IPS DF 6.9 (cell line): ENCODE results near the gene HOXB5.

Experiments
- DNase-seq: peaks from one replicate; pipeline ENCODE4 v3.0.0-alpha.2; 2013; ENCODE audit warnings: low read depth, low spot score
- H3K27ac ChIP-seq: one replicate; pipeline ENCODE4 v1.5.1; 2013; ENCODE audit warnings: low read length, control low read depth
- H3K27me3 ChIP-seq: 2 replicates; pipeline ENCODE4 v1.6.1; 2013; ENCODE audit warnings: mild to moderate bottlenecking, low read length; ENCODE audit not compliant: control insufficient read depth, insufficient read depth
- H3K36me3 ChIP-seq: 2 replicates; pipeline ENCODE4 v1.6.1; 2013; ENCODE audit warnings: low read length; ENCODE audit not compliant: control insufficient read depth, insufficient read depth
- H3K4me1 ChIP-seq: 2 replicates; pipeline ENCODE4 v1.6.1; 2013; ENCODE audit warnings: low read length; ENCODE audit not compliant: control insufficient read depth, insufficient read depth
- H3K4me3 ChIP-seq: 2 replicates; pipeline ENCODE4 v1.5.1; 2013; ENCODE audit warnings: mild to moderate bottlenecking, low read length
- H3K9me3 ChIP-seq: 2 replicates; pipeline ENCODE4 v1.6.1; 2013; ENCODE audit warnings: low read length, inconsistent platforms; ENCODE audit not compliant: control insufficient read depth, insufficient read depth
- WGBS: extraction: QIAGEN DNeasy Blood & Tissue Kit; methylation state at CpG from one replicate; pipeline ENCODE4 v1.1.7; 2013; ENCODE audit warnings: mixed read lengths, missing lambda C conversion rate; ENCODE audit not compliant: insufficient read length, insufficient coverage; 5-methylcytosine and 5-hydroxymethylcytosine counted together

The HOXB5 gene

GRCh38 chr17:48593126-48593829, at the start of gene HOXB5:
Gene HOXB5, minus strand, starts transcription at chr17:48593779. Its CDS starts 97 bp downstream, at chr17:48593682.
- Histone ChIP-seq H3K9me3 (no peaks in the 10 kb centered on the region), H3K36me3 (no peaks in the 10 kb centered on the region), H3K4me3 (no peak within 1 kb of the TSS), H3K27ac (no peak within 1 kb of the TSS), H3K27me3 (peaks cover 96% of the 10 kb centered on the region), H3K4me1 (peaks cover 5% of the 10 kb centered on the region; the same call in 1 of the 2 replicates)
- DNase-seq, result no peak
- no CpG with 5 or more reads among the region's 50 CpGs for WGBS

- Histone ChIP-seq H3K36me3 (no peaks in the 10 kb centered on the region), H3K4me3 (no peak overlapping the region), H3K9me3 (no peaks in the 10 kb centered on the region), H3K27me3 (peaks cover 93% of the 10 kb centered on the region), H3K4me1 (peaks cover 7% of the 10 kb centered on the region; the same call in 1 of the 2 replicates), H3K27ac (no peak overlapping the region)
- no peak for DNase-seq
- WGBS, result no CpG with 5 or more reads among the region's 23 CpGs
Observed at GRCh38 chr17:48642843-48643696, 49.5 kb upstream of the HOXB5 start.

- H3K27me3 ChIP-seq, result peaks cover 94% of the 10 kb centered on the region
Observed at GRCh38 chr17:48642059-48642842, 48.7 kb upstream of the HOXB5 start.

GRCh38 chr17:48641541-48642058, 48.0 kb upstream of the HOXB5 start:
- peaks cover 100% of the 10 kb centered on the region for H3K27me3 ChIP-seq
- DNase-seq, result no peak
- WGBS, result no CpG with 5 or more reads among the region's 29 CpGs
- H3K27ac ChIP-seq, result no peak overlapping the region
- H3K4me1 ChIP-seq, result peaks cover 7% of the 10 kb centered on the region; the same call in 1 of the 2 replicates
- no peaks in the 10 kb centered on the region for H3K9me3 ChIP-seq
- H3K36me3 ChIP-seq, result no peaks in the 10 kb centered on the region
- no peak overlapping the region for H3K4me3 ChIP-seq

More at GRCh38 chr17:48642059-48642842, 48.7 kb upstream of the HOXB5 start:
- Histone ChIP-seq H3K4me1 (peaks cover 7% of the 10 kb centered on the region; the same call in 1 of the 2 replicates), H3K9me3 (no peaks in the 10 kb centered on the region), H3K27ac (no peak overlapping the region), H3K36me3 (no peaks in the 10 kb centered on the region), H3K4me3 (no peak overlapping the region)
- no CpG with 5 or more reads among the region's 58 CpGs for WGBS
- no peak for DNase-seq

- Histone ChIP-seq H3K27me3 (peaks cover 97% of the 10 kb centered on the region), H3K4me3 (no peak overlapping the region)
- no CpG with 5 or more reads among the region's 1 CpG for WGBS
Observed at GRCh38 chr17:48640858-48641180, 47.2 kb upstream of the HOXB5 start.

GRCh38 chr17:48639982-48640857, 46.6 kb upstream of the HOXB5 start:
- no peak overlapping the region for H3K27ac ChIP-seq
- H3K27me3 ChIP-seq, result peaks cover 97% of the 10 kb centered on the region
- no peak overlapping the region for H3K4me3 ChIP-seq
- peaks cover 2% of the 10 kb centered on the region; the same call in 1 of the 2 replicates for H3K4me1 ChIP-seq
- DNase-seq, result no peak
- no peaks in the 10 kb centered on the region for H3K36me3 ChIP-seq
- WGBS, result no CpG with 5 or more reads among the region's 6 CpGs
- no peaks in the 10 kb centered on the region for H3K9me3 ChIP-seq

More at GRCh38 chr17:48640858-48641180, 47.2 kb upstream of the HOXB5 start:
- Histone ChIP-seq H3K36me3 (no peaks in the 10 kb centered on the region), H3K9me3 (no peaks in the 10 kb centered on the region), H3K4me1 (peaks cover 2% of the 10 kb centered on the region; the same call in 1 of the 2 replicates), H3K27ac (no peak overlapping the region)
- no peak for DNase-seq

GRCh38 chr17:48639136-48639535, 45.6 kb upstream of the HOXB5 start:
- H3K9me3 ChIP-seq, result no peaks in the 10 kb centered on the region
- H3K27ac ChIP-seq, result no peak overlapping the region
- no CpG with 5 or more reads among the region's 5 CpGs for WGBS
- H3K27me3 ChIP-seq, result peaks cover 97% of the 10 kb centered on the region
- no peak for DNase-seq
- peaks cover 2% of the 10 kb centered on the region; the same call in 1 of the 2 replicates for H3K4me1 ChIP-seq
- no peaks in the 10 kb centered on the region for H3K36me3 ChIP-seq
- H3K4me3 ChIP-seq, result no peak overlapping the region

GRCh38 chr17:48637323-48638260, 44.0 kb upstream of the HOXB5 start:
- peaks cover 1% of the 10 kb centered on the region; the same call in 1 of the 2 replicates for H3K4me1 ChIP-seq
- DNase-seq, result no peak
- peaks cover 96% of the 10 kb centered on the region for H3K27me3 ChIP-seq
- H3K4me3 ChIP-seq, result no peak overlapping the region
- H3K27ac ChIP-seq, result no peak overlapping the region
- WGBS, result no CpG with 5 or more reads among the region's 18 CpGs
- no peaks in the 10 kb centered on the region for H3K9me3 ChIP-seq
- H3K36me3 ChIP-seq, result no peaks in the 10 kb centered on the region
